Fibroblast of the aortic adventitia (primary cell): ENCODE measurements around the gene PLXDC1. TPM values are rescaled to one million over a fixed set of nuclear protein-coding genes. Genes with fewer than 3 reads are reported as not detected.
"Not testable (repeated sequence)": the region's sequence is repeated elsewhere in the genome, so short reads cannot be mapped to it uniquely, and the experiment has no call there.

Experiments
- DNase-seq: peaks from one replicate; pipeline ENCODE4 v3.0.0-alpha.2; 2010; ENCODE audit warnings: low read depth
- H3K4me3 ChIP-seq: 2 replicates; pipeline ENCODE4 v1.5.1; 2011; ENCODE audit warnings: low read depth, mild to moderate bottlenecking, control low read depth, low read length, moderate library complexity
- CTCF ChIP-seq: IDR thresholded peaks from 2 replicates; pipeline ENCODE4 v1.5.1; 2011; ENCODE audit warnings: mild to moderate bottlenecking, low read length, control low read depth, inconsistent platforms; ENCODE audit not compliant: insufficient read depth
- total RNA-seq: library from RNA; depleted of rRNA; stranded (reverse); fragments of >200 nt; gene quantifications from 2 replicates; pipeline ENCODE4 v1.2.3, GENCODE V29; 2012; ENCODE audit warnings: low replicate concordance

The PLXDC1 gene
- total RNA-seq, 1 donor, result 3.3 TPM

DNA sequence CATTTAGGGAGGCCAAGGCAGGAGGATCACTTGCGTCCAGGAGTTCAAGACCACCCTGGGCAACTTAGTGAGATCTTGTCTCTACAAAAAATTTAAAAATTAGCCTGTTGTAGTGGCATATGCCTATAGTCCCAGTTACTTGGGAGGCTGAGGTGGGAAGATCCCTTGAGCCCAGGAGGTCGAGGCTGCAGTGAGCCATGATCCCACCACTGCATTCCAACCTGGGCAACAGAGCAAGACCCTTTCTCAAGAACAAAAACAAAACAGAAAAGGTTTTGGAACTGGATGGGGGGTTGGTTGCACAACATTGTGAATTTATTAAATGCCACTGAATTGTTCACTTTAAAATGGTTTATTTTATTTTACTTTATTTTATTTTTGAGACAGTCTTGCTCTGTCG is 21.2 kb downstream of the PLXDC1 start:
- DNase-seq, result no peak
- H3K4me3 ChIP-seq, result no peak overlapping the region
- no peak for TF ChIP-seq CTCF

DNA sequence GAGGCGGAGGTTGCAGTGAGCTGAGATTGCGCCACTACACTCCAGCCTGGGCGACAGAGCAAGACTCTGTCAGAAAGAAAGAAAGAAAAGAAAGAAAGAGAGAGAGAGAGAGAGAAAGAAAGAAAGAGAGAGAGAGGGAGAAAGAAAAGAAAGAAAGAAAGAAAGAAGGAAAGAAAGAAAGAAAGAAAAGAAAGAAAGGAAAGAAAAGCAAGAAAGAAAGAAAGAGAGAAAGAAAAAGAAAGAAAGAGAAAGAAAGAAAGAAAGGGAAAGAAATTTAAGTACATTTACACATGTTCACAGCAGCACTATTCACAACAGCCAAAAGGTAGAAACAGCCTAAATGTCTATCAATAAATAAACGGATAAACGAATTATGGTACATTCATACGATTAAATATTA is 21.9 kb downstream of the PLXDC1 start:
- H3K4me3 ChIP-seq, DNase-seq: not testable (repeated sequence)

DNA sequence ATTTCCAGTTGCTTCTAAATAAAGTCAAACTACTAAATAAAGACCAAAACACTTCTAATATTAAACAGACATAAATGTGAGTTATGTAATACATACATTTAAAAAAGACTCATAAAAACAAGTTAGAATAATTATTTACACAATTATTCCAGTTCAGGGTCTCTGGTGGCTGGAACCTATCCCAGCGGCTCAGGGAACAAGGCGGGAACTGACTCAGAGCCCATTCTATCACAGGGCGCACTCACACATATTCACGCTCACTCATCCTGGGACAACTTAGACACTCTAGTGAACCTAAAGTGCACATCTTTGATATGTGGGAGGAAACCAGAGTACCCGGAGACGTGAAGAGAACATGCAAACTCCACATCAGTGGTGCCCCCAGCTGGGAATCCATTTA is 25.0 kb downstream of the PLXDC1 start:
- no peak for TF ChIP-seq CTCF
- no peak overlapping the region for H3K4me3 ChIP-seq
- DNase-seq, result no peak

- no peak for TF ChIP-seq CTCF
- no peak for DNase-seq
- H3K4me3 ChIP-seq, result no peak overlapping the region
Measured at GRCh38 chr17:39125143-39125875, 26.1 kb downstream of the PLXDC1 start.

DNA sequence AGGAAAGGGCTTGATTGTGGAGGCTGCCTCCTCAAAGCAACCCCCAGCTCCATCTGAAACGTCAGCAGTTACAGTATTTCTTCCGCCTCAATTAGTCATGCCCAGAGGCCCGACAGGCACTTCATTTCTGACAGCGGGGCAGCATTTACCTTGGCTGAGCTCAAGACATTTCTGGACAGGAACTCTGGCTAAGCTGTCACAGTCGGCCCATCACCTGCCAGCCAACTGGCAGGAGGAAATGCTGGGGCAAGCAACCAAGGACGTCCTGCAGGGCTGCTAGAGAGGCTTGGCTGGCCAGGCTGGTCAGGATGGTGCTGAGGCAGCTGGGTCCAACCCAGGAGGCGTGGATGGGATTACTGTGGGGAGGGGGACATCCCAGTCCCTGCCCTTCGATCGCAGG is 27.8 kb downstream of the PLXDC1 start:
- TF ChIP-seq CTCF, result no peak
- H3K4me3 ChIP-seq, result no peak overlapping the region
- no peak for DNase-seq

GRCh38 chr17:39122991-39123390 is 28.4 kb downstream of the PLXDC1 start:
- DNase-seq, result no peak
- no peak for TF ChIP-seq CTCF

DNA sequence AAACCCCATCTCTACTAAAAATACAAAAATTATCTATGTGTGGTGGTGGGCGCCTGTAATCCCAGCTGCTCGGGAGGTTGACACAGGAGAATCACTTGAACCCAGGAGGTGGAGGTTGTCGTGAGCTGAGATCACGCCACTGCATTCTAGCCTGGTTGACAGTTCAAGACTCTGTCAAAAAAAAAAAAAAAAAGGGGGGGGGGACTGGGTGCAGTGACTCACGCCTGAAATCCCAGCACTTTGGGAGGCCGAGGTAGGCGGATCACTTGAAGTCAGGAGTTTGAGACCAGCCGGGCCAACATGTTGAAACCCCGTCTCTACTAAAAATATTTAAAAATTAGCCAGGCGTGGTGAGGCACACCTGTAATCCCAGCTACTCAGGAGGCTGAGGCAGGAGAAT is 29.5 kb downstream of the PLXDC1 start:
- not testable (repeated sequence) for DNase-seq, H3K4me3 ChIP-seq

More at GRCh38 chr17:39122991-39123390, 28.4 kb downstream of the PLXDC1 start:
- H3K4me3 ChIP-seq, result no peak overlapping the region

DNA sequence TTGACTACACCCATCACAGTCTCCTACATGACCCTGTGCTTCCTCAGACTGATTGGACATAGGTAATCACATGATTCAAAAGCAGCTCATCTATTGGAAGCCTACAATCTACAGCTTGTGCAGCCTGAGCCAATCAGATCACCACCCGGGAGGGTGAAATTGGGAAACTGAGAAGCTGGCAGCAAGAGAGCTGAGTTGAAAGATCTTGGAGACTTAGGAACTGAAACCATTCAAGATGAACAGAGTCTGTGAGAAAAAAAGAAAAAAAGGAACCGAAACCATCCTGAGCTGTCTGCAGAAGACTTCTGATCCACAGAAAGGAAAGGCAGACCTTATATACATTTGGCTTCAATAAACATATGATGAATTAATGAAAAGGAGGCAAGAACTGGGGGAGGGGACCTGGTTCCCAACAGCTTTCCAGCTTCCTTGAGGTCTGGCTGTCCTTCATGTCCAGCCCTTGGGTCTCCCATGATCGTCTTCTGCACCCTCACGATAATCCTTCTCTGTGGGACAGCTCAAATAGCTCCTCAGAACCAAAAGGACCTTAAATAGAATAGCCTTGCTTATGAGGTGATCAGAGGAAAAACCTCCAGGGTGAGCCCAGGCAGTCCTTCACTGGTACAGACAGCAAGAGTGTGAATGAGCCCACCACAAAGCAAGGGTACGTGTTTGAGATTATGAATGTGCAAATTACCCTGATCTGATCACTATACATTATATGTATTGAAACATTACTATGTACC is 32.6 kb downstream of the PLXDC1 start:
- no peak overlapping the region for H3K4me3 ChIP-seq
- no peak for TF ChIP-seq CTCF
- DNase-seq, result no peak
